ENCODE measurements around the gene NXNL1.

- no peak for TF ChIP-seq POLR2A (IDR thresholded peaks at IDR 0.05; ENCODE audit: low read depth, low read length)
- TF ChIP-seq POLR2AphosphoS5 (IDR thresholded peaks at IDR 0.05; ENCODE audit: low read depth, low read length) = no peak
- no peak for TF ChIP-seq POU2F2 (IDR thresholded peaks at IDR 0.05; ENCODE audit: low read depth, low read length)
These were observed 40.2 kb downstream of the NXNL1 start for GRCh38 chr19:17420475-17420924.

Measured in GM12891 (cell line).